HG03196 (cell line): ENCODE results near the gene QDPR.

Experiments used
- ATAC-seq: cut with Tn5 transposase; IDR thresholded peaks from one replicate; pipeline ENCODE4 v1.9.1; 2021; ENCODE audit not compliant: unreplicated experiment

QDPR gene

DNA sequence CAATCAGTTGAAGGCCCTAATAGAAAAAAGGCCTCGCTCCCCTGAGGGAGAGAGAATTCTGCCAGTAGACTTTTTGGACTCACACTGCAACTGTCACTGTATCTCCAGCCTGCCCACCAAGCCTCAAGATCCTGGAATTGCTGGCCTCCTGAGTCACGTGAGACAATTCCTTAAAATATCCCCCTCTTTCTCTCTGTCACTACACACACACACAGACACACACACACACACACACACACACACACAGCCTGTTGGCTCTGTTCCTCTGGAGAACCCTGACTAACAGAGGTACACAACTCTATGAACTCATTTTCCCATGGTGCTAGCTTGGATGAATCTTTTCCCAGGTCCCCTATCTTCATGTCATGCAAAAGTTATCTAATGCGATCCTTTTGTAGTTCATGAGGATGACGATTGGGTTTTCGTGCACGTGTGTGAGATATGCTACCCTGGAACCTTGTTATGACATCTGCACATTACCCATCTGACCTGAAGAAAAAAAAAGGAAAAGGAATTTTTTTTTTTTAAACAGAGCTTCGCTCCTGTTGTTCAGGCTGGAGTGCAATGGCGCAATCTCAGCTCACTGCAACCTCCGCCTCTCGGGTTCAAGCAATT, 16.8 kb upstream of the QDPR start:
- no peak for ATAC-seq

DNA sequence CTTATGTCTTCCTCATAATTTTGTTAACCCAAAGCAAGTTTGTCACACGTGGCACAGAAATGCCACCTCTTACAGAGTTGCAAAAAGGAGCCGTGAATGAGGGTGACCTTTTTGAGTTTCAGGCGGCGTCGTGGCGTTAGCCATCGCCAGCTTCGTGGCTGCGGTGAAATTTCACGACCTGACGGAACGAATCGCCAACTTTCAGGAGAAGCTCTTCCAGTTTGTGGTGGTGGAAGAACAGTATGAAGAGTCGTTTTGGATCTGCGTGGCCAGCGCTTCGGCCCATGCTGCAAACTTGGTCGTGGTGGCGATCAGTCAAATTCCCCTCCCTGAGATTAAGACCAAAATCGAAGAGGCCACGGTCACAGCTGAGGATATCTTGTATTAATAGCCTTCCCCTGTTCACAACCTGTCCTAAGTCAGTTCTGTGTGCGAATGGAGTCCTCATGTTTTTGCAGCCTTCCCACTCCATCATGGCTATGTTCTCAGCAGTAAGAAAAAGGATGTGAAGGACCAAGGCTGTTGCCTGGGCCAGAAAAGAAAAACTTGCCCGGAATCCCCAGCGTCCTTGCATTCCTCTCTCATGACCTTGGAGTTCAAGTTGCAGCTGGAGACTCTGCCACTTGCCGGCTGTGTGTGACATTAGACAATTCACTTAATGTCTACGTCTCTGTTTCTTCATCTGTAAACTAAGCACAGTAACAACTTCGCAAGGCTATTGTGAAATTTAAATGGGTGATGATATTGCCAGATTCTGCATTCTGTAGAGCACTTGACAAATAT, 15.0 kb upstream of the QDPR start:
- ATAC-seq: no peak

DNA sequence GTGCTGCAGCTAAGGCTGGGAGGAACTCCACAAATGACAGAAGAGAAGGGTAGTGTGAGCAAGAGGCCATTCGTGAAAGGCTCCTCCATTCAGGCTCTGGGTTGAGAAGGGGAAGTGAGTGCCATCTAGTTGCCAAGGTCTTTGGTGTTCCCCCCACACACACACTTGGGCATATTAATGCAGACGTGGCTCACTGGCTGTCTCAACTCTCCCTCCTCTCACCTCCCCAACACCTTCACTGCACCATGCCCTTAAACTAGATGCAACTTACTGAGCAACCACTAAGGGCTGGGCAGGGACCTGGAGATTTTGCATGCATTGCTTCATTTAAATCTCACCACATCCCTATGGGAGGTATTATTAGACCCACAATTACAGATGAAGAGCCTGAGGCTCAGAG, 11.8 kb upstream of the QDPR start:
- ATAC-seq: no peak

DNA sequence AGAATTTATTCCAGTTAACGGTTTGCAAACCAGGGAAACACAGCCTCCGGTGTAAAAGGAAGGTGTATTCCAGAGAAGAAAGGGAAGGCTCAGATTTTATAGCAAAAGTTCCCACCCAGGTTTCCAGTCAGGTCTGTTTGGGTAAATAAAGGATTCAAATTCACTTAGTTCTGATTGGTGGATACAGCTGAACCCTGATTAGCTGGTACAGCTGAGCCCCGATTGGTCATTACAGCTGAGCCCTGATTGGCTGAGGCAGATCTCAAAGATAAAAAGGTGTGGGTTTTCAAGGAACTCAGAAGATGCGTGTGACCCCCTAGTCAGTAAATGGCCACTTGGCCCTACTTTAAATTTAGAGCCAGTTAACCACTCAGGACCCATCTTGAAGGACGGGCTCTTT, 9.7 kb upstream of the QDPR start:
- ATAC-seq: no peak

DNA sequence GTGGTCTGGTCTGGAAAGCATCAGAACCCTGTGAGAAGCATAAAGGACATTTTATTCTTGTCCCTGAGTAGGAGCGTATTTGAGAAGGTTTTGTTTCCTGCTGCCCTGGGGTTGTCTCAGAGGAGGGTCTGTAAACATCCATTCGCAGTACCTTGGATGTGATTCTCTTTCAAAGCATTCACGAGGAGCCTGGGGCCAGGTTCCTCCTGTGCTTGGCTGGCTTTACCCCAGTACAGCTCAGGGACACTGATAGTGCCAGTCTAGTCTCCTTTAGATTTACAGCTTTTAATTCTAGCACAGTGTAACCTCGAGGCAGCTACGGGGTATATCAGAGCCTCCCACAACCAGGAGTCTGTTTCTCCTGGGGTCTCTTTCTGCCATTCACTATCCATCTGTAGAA, 5.8 kb upstream of the QDPR start:
- ATAC-seq: no peak

DNA sequence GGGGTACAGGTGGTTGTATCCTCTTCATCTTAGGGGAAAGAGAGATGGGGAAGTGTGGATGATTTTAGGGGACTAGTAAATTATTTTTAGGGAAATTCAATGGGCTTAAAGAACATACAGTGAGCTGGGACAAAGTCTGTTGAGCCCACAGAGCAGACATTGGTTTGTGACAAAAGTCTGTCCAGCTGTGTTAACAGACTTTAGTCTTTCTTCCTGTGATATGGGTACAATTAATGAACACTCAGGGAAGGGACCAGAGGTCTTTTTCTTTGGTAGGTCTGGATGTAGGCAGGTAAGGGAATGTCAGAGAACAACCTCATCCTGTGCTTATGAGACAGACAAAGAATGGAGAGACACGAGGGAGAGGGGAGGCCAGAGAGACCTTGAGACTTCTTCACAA, 5.1 kb upstream of the QDPR start:
- no peak for ATAC-seq

DNA sequence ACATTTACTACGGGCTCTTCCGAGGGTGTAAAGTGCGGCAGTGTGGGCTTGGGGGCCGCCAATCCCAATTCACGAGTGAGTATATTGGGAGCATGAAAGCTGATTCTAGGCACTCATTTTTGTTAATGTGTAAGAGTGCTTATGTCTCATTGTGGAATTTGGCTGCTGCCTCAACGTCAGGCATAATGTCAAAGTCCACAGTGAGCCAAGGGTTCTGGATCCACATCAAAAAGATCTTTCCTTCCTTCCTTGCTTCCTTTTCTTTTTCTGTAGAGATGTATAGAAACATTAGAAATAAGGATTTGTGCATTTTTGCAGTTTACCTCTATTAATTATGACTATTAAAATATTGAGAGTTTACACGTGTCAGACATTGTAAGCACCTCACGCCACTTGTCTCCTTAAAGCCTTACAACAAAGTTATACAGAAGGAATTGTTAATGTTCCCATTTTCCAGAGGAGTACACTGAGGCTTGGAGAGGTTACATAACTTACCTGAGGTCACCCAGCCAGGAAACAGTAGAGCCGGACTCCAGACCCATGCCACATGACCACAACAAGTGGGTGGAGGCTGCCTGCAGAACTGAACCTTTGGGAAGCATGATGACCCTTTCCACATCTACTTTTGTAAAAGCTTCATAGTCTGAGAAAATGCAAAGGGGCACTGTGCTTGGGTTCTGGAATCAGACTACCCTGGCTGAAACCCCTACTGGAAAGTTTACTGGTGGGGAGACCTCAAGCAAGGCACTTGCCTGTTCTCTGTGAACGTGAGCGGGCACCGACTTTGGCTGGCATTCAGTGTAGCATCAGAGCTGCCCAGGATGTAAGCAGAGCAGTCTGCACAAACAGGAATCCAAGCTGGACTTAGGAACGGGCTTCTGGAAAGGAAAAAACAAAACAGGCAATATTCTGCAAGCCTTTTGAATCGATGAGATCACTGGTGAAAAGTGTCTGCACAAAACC, 3.8 kb upstream of the QDPR start:
- ATAC-seq: no peak

DNA sequence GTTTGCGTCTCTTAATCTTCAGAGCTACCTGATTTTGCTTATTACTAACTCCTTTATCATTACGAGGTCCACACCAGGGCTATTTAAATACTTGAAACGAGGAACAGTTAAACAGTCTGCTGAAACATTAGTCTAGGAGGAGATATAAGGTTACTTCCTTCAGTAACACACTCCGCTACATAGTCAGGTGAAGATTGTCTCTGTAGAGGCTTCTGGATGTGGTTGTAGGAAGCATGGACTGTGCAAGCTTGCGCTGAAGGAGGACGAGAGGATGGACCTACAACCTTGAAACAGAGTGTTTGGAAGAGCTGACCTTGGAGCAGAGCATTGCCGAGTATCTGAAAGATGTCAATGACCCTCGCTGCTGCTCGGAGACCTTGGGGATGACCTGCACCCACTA, 3.0 kb upstream of the QDPR start, which contains the start of gene CLRN2:
TSS of gene CLRN2 (plus strand) at position 301 of the 400 bp plus-strand sequence. CDS start 102 bp downstream, outside the sequence.
- no peak for ATAC-seq

DNA sequence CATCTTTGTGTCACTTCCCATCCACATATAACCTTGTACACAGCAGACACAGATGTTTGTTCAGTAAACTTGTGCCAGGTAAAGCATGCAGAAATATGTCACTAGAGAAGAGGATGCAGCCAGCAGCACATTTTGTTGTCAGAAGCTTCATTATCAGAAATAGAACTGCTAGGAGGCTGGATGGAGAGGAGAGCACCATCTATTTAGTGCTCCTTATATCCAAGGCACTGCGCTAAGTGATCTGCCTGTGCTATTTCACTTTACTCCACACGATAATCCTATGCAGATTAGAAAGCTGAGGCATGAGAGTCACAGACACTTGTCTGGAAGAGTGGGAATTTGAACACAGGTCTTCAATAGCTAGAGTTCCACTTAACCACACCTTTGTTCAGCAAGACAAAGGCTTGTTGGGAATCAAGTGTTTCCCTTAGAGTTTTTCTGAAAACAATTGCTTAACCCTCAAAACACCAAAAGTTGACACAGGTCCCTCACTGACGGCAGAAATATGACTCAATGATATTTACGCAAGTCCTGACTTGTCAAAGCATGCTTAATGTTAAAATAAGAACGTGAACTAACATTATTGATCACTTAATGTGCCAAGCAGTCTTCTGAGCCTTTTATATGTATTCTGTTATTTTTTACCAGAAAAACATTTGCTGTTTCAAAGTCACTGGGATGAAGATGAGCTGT, 1.2 kb upstream of the QDPR start:
- ATAC-seq: no peak

DNA sequence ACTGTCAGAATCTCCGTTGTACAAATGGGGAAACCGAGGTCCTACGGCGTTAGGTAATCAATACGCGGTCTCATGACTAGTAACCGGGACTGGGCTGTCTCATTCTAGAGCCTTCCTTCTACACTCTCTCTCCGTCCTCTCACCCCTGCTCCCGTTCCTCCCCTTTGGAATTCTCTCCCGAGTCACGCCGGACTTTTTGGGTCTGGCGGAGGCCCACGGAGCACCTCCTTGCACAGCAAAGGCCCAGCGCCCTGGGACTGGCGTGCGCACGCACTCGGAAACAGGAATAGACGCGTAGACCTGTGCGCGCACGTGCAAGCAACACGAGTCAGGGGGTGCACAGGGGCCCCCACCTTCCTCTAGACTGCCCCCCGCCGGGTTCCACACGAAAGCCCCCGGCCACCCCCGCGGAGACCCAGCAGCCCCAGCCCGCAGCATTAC, 361 bp downstream of the QDPR start:
- ATAC-seq: peak; percentile 44

DNA sequence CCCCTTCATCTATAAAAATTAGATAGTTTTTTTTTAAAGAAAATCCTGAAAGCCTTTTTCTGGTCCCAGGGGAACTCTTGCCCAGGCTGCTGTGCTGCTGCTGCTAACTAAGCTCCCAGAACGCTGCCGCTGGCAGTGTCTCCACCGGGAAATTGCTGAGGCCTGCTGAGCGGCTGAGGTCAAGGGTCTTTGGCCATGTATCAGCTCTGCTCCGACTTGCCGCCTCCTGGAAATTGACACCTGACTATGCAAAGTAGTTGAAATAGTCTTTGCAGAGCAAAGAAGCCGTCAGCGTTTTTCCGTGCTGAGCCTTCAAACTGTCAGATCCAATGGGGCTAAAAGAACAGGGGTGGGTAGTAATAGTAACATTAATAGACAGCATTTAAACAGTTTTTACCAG, 839 bp downstream of the QDPR start:
- ATAC-seq: no peak

DNA sequence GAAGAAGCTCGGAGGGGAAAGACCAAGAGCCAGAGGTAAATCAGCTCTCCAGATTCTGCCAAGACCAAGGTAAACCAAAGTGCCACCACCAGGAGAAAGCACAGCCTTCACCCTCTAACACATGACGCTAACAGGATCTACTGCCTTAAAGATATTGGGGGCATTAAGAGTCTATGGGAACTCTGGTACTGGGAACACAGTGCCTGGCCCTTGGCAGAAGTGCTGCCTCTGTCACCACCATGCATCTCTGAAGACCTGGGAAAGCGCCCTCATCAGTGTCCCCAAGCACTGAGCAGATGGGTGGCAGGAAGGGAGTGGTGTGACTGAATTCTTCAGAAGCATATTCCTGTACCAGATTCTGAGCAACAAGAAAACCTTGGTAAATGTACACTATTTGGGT, 1.3 kb downstream of the QDPR start:
- no peak for ATAC-seq

DNA sequence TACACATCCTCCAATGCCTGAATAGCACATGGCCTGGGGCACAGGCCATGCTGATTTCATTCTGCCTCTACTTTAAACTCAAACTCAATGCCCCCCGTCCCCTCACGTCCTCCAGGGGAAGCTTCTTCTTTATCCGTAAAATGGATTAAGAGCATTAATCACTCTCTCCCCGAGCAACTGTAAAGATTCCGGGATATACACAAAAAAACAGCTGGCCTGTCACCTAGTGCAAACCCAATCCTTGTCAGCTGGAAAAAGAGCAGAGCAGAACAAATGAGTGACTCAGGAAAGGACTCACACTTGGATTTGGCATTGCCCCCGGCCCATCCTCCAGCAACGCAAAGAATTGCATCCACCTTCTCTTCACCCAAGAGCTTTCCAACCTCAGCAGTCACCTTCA, 7.8 kb downstream of the QDPR start:
- no peak for ATAC-seq

DNA sequence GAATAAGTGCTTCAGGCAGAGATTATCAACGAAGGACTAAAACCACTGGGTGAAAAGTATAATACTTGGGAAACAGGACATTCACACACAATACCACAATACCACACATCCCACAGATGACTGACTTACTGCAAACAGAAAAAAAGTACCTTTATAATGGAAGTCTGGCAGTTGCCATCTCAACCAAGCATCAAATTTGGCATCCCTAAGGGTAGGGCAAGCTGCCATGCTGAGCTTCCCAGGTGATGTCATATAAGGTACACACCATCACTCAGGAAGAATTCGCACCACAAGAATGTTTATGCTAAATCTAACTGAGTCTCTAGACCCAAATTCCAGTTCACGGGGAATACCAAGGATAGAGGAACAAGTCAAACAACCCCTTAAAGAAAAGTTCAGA, 9.1 kb downstream of the QDPR start:
- no peak for ATAC-seq

DNA sequence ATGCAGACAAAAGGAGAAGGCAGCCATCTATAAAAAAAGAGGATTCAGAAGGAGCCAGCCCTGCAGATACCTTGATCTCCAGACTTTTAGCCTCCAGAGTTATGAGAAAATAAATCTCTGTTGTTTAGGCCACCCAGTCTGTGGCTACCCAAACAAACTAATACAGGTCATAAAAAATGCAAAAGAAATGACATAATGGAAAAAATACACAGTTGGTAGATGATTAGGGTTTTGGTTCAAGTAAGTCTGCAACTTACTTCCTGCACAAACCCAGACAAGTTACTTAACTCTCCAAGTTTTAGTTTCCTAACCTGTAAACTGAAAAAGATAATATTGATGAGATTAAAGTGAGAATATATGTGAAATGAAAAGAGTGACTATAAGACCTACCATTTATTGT, 11.3 kb downstream of the QDPR start:
- ATAC-seq: no peak

DNA sequence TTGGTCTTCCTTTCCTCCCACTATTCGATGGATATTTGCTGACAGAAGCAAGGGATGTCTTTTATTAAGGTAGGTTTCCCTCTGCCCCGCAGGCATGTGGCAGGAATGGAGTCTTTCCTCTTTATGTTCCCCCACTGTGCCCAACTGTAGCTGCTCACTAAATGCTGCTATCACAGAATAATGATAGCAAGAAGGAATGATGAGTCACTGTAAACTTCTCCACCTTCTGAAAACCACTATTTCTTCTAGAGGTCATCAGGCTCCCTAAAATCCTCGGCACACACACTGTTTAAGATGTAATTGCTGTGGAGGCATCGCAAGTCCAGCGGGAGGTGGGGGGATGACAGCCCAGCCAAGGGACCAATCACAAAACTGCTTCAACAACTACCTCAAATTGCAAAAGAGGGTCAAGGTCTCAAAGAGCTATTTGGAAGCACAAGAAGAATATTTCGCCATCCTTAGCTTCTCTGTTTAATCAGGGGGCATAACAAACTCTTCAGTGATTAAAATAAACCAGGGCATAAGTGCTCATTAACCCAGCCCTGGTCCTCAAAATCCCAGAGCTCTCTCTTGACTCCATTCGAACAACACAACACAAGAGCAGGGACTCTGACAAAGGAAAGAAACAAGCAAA, 13.9 kb downstream of the QDPR start:
- ATAC-seq: no peak

DNA sequence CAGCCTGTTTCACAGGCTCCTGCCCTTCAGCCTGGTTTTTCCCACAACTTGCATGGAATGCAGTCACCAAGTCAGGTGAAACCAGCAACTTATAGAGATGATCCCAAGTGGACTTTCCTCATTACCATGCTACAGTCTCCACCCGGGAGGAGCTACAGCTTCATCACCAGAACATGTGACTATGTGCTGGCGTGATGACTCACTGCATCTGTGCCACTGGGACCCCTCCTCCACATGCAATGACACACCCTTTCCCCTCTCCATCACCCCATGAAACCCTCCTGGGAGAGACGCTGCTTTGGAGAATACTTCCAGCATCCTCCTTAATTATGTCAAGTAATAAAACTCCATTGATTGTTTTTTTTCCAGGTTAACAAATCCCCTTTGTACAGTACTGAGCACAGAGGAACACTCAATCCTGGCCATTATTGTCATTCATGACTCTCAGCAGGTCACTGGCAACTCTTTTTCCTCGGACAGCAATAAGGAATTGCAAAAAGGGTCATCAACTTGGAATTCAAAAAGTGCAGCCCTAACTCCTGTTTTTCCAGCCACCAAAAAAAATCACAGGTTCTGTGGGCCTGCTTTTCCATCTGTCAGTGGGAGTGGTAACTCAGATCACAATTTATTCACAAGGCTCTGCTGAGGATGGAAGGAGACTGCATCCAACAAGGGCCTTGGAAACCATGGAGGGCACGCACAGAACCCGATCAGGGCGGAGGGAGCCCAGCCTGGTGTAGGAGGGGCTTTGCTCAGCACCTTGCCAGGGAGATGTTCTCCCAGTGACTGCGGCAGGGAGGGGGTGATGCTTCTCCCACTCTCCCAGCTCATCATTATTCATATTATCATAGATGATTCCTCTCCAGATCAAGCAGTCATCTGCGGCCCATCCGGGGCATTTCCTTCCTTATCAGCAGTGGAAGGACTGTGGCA, 17.4 kb downstream of the QDPR start:
- no peak for ATAC-seq

DNA sequence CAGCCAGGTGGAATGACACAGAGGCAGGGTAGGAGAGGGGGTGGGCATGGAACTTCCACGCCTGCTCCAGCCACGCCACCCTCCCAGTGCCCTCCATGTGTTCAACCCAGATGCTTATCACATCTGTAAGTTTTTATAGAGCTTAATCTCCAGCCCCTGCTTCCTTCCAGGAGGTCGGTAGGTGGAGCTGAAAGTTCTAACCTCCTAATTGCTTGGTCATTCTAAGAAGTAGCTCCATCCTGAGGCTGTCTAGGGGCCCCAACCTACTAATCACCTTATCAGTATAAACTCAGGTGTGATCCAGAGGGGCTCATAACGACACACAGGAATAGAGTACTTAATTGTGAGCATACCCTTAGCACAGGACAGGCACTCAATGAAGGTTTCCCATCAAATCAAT, 18.3 kb downstream of the QDPR start:
- no peak for ATAC-seq

DNA sequence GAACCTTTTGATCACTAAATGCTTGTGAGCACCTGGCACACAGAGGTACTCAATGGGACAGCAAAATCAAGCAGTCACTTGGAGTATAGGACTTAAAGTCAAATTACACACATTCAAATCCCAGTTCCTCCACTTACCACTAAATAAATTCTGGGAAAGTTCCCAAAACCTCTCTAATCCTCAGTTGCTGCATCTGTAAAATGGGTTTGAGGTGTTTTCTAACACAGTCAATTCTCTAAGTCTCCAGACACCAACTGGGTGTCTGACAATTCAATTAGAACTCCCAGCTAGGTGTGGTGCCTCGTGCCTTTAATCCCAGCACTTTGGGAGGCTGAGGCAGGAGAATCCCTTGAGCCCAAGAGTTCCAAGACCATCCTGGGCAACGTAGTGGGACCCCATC, 19.0 kb downstream of the QDPR start:
- ATAC-seq: no peak
